HG03460 (cell line): ENCODE measurements around the gene PATJ.
"Not testable (repeated sequence)": the region's sequence is repeated elsewhere in the genome, so short reads cannot be mapped to it uniquely, and the experiment has no call there.

Experiments used
- ATAC-seq: cut with Tn5 transposase; IDR thresholded peaks from one replicate; pipeline ENCODE4 v1.9.1; 2021; ENCODE audit not compliant: unreplicated experiment

PATJ gene

DNA sequence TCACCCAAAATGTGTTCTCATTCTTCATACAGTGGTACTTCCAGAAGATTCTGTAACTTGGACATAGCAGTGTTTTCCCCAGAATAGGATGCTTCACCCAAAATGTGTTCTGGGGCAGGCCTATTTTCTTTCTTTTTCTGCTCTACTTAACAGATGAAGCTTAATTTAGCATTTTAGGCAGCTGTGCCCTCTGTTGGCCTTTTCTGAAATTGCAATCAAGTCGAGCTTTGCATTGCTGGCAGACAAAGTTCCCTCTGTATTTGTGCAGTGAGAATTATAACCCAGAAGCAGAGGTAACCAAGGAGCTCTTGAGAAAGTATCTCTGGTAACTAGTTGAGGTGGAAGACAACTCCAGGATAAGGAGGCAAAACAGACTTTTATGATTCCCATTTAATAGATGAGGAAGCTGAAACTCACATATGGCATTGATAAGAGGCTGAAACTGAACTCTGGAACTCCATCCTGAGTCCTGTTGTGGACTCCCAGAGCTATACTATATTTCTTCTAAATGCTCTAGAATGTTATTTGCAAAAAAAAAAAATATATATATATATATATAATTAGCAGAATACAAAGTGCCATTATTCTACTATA, 402.1 kb downstream of the PATJ start:
- ATAC-seq: no peak

DNA sequence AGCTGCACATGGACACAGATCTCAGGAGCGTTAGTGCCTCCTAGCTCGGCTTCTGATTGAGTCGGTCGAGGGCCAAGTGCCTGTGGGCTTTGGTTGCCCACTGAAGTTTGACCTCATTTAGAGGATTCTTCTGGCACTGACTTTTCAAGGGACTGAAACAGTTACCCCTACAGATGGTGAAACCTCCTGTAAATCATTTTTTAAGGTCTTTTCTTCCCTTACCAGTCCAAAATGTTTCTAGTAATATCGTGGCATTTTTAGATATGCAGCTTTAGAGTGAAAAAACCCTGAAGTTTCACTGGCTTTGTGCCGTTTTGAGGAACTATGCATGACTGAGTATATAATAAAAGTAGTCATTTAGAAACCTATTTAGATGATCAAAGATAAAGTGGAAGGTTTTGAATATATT, 417.7 kb downstream of the PATJ start:
- ATAC-seq: peak; percentile 66

DNA sequence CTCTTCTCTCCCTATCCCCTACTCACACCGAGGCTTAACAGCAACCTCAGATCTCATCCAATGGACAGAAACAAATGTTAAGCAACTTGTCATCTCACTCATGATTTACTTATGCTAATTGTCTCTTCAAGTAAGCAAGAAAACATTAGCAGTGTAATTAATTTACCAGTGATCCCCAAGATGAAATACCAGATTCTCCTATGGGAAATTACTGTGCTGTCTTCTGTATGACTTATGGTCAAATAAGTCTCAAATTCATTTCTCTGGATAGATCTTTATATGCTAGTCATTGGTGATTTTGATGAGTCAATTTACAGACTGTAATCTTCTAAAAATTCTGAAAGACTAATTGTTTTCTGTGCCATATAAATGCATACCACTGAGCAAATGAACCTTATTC, 419.4 kb downstream of the PATJ start:
- no peak for ATAC-seq

DNA sequence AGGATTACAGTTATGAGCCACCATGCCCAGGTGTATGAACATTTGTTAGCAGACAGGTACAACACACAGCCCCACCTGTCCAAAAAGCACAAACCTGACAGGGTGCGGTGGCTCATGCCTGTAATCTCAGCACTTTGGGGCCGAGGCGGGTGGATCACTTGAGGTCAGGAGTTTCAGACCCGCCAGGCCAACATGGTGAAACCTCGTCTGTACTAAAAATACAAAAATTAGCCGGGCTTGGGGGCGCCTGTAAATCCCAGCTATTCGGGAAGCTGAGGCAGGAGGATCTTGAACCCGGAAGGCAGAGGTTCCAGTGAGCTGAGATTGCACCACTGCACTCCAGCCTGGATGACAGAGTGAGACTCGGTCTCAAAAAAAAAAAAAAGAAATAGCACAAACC, 428.1 kb downstream of the PATJ start:
- not testable (repeated sequence) for ATAC-seq

DNA sequence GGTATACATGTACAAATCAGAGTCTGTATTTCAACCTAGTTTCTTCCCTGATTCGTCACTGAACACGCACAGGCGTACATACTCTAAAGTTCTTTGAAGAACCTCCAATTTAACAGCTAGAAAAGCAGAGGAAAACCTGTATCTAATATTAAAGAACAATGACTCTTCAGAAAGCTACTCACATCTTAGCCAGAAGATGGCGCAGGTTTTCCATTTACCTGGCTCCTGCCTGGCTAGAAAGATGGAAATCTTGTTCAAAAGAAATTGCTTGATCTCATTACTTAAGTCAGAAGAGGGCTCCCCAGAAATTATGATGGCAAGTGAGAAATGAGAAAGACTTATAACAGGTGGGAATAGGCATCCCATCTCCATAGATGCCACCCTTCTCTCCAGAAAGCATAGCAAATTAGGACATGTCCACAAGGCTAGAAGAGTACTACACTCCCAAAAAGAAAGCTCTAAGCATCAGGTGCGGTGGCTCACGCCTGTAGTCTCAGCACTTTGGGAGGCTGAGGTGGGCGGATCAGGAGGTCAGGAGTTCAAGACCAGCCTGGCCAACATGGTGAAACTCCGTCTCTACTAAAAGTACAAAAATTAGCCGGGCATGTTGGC, 433.4 kb downstream of the PATJ start:
- ATAC-seq: no peak

DNA sequence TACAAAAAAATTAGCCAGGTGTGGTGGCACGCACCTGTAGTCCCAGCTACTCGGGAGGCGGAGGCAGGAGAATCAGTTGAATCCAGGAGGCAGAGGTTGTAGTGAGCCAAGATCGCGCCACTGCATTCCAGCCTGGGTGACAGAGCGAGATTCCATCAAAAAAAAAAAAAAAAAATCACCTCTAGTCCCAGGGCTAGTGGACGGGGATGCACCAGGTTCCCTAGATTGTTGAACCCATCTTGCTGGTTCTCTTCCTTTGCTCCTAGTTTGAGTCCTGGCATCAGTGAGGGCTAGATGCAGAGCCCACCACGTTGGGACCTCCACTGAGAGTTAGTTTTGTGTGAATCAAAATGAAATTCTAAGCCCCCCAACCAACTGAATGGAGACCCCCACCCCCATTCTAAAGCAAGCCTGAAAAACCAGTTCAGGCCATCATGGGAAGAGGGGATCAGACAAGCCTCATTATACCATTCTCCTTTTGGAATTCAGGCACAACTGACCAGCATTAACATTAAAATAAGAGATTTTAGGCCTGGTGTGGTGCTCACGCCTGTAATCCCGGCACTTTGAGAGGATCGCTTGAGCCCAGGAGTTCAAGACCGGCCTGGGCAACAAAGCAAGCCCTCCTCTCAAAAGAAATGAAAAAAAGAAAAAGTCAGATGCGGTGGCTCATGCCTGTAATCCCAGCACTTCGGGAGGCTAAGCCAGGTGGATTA, 434.5 kb downstream of the PATJ start:
- no peak for ATAC-seq

DNA sequence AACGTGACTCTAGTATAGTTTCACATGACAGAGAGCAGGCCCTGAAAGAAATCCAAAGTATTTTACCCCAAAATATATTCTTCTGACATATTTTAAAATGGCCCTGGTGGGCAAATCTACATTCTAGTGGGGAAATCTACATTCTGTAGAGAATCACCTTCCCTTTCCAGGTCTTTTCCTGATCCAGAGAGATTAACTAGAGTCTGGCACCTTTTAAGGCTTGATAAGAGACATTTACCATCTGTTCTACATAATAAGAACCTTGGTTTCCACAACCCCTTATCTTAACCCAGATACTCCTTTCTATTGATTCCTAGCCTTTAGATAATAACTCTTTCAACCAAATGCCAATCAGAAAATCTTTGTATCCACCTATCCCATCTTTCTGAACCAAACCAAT, 435.3 kb downstream of the PATJ start:
- no peak for ATAC-seq

DNA sequence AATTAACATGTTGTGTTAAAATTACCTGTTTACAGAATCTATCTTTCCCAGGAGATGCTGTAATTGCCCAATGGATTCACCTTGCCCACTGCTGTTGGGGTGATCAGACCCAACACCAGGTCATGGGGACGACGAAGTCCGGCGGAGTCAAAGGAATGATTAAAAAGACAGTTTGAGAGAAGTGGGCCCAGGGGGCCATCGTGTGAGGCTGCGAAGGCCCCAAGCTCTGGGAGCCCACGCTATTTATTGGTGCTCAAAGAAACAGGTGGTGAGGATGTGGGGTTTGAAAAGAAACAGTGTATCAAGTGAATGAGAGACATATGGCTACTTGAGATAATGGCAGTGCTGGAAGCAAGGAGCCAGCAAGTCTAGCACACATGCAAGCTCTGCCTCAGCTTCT, 436.1 kb downstream of the PATJ start:
- no peak for ATAC-seq

DNA sequence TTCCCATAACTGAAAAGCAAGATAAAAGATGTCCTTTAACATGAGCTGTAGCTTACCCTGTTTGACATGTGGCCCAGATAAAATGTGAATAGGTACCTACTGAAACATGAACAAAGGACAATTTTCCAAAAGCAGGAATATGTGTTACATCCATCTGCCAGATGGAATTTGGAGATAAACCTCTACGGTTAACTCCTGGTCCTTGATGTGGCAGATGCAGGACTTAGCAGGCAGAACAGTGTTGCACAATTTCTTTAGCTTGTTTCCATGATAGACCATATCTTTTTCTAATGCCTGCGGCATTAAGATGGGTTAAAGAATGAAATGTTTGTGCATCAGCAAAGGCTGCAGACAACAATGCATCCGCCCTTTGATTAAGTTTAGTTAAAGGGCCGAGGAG, 437.8 kb downstream of the PATJ start:
- not testable (repeated sequence) for ATAC-seq

DNA sequence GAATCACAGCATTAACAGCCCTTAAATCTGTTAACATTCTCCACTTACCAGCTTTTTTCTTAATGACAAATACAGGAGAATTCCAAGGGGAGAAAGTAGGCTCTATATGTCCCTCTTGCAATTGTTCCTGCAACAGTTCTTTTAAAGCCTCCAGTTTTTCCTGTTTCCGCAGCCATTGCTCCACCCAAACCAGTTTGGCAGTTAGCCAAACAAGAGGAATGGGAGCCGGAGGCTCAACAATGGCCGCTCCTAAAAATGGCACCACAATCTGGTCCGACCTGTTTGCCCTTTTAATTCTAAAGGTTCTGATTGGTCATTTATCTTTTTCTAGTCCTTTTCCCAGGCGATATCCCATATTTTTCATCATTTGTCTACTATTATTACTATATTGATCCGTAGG, 438.4 kb downstream of the PATJ start:
- ATAC-seq: no peak

DNA sequence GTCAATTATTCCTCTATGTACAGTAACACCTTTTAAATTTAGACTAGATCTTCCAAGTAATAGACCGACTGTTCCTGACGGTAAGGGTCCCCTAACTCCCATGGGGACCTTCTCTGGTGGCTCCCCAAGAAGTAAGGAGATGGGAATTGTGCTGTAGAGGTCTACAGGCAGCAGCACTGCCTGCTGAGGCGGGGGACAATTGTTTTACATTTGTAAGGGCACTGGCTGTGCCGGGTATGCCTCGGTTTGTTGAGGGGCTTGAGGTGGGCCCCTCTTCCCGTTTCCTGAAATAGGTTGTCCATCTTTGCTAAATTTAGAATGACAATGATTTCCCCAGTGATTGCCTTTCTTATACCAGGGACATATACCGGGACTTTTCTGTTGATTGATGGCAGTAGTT, 439.3 kb downstream of the PATJ start:
- no peak for ATAC-seq

DNA sequence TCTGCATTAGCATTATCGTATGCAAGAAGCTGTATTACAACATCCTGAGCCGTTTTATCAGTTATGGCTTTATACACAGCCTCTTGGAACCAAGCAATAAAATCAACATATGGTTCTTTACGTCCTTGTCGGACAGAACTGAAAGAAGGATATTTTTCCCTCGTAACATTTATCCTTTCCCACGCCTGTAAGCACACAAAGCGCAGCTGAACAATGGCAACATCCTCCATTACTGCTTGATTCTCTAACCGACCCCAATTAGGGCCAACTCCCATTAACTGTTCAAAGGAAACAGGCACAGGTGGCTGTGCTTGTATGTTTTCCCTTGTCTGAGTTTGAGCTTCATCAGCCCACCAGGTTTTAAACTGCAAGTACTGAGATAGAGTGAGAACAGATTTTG, 439.9 kb downstream of the PATJ start:
- not testable (repeated sequence) for ATAC-seq

DNA sequence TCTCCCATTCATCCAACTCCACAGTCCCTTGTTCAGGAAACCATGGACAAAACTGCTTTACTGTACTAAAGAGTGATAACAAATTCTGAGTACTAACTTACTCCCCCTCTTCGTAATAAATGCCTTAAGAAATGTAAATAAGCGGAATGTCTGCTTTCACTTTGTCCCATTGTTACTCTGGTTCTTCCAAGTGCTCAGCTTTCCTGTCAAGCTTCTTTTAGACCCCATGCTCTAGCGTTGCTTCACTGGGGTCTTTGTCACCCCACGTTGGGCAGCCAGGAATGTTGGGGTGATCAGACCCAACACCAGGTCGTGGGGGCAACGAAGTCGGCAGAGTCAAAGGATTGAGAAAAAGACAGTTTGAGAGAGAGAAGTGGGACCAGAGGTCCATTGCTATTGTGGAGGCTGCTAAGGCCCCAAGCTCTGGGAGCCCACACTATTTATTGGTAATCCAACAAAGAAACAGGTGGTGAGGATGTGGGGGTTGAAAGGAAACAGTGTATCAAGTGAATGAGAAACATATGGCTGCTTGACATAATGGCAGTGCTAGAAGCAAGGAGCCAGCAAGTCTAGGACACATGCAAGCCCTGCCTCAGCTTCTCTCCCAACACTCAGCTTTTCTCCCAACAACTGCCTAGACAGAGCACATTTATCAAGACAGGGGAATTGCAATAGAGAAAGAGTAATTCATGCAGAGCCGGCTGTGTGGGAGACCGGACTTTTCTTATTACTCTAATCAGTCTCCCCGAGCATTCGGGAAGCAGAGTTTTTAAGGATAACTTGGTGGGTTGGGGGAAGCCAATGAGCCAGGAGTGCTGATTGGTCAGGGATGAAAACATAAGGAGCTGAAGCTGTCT, 441.1 kb downstream of the PATJ start:
- not testable (repeated sequence) for ATAC-seq

DNA sequence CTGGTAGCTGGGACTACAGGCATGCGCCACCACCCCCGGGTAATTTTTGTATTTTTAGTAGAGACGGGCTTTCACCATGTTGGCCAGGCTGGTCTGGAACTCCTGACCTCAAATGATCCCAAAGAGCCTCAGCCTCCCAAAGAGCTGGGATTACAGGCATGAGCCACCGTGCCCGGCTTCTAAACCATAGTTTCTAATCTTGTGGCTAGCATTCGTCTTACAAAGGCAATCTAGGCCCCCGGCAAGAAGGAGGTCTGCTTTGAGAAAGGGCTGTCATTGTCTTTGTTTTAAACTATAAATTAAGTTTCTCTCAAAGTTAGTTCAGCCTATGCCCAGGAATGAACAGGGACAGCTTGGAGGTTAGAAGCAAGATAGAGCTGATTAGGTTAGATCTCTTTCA, 442.1 kb downstream of the PATJ start:
- no peak for ATAC-seq

DNA sequence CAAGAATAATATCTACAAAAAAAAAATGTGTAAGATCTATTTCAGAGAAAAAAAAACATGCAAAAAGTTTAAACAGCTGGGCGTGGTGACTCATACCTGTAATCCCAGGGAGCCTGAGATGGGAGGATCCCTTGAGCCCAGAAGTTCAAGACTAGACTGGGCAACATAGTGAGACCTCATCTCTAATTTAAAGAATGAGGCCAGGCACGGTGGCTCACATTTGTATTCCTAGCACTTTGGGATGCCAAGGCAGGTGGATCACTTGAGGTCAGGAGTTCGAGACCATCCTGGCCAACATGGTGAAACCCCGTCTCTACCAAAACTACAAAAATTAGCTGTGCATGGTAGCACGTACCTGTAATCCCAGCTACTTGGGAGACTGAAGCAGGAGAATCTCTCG, 443.0 kb downstream of the PATJ start:
- ATAC-seq: not testable (repeated sequence)

DNA sequence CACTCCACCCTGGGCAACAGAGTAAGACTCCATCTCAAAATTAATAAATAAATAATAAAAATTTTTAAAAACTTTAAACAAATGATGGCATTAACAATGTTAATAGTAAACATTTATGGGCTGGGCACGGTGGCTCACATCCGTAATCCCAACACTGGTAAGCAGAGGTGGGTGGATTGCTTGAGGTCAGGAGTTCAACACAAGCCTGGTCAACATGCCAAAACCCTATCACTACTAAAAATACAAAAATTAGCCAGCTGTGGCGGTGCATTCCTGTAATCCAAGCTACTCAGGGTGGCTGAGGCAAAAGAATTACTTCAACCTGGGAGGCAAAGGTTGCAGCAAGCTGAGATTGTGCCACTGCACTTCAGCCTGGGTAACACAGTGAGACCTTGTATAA, 443.4 kb downstream of the PATJ start:
- no peak for ATAC-seq

DNA sequence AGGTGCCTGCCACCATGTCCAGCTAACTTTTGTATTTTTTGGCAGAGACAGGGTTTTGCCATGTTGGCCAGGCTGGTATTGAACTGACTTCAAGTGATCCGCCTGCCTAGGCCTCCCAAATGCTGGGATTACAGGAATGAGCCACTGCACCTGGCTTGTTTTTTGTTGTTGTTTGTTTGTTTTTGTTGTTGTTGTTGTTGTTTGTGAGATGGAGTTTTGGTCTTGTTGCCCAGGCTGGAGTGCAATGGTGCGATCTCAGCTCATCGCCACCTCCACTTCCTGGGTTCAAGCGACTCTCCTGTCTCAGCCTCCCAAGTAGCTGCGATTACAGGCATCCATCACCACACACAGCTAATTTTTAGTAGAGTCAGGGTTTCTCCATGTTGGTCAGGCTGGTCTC, 445.3 kb downstream of the PATJ start:
- ATAC-seq: no peak

DNA sequence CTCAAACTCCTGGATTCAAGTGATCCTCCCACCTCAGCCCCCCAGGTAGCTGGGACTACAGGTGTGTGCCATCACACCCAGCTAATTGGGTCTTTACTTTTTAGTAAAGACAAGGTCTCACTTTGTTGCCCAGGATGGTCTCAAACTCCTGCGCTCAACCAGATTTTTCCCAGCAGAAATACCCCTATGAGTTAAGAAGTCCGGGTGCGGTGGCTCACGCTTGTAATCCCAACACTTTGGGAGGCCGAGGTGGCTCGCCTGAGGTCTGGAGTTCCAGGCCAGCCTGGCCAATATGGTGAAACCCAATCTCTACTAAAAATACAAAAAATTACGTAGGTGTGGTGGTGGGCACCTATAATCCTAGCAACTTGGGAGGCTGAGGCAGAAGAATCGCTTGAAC, 445.8 kb downstream of the PATJ start:
- ATAC-seq: no peak

DNA sequence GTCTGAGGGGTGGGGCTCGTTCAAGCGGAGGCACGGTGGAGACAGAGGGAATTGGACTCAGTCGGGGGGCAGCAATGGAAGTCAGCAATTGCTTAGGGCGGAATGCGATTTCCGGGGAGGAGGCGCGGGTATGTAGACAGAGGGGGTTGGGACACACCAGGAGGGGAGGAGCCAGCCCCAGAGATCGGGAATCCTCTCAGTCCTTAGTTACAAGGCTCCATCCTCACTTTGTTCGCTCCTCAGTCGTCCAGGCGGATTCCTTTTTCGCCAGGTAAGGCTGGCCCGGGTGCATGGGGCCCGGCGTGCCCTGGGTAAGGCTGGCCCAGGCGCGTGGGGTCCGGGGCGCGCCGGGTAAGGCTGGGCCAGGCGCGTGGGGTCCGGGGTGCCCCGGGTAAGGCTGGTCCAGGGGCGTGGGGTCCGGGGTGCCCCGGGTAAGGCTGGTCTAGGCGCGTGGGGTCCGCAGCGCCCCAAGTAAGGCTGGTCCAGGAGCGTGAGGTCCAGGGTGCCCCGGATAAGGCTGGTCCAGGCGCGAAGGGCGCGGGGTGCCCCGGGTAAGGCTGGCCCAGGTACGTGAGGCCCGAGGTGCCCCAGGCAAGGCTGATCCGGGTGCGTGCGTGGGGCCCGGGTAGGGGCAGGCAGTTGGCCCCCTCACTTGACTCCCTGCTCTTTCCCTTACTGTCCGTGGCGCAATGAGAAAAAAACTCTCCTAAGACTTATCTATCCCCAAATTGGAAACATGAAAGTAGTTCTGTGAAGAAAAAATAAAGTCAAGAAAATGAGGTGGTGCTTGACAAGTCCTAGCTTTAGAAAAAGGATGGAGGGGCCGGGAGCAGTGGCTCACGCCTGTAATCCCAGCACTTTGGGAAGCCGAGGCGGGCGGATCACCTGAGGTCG, 452.6 kb downstream of the PATJ start, which contains the start of gene L1TD1:
TSS of gene L1TD1 (plus strand) at position 199 of the 894 bp plus-strand sequence. CDS start 11,780 bp downstream, outside the sequence.
- ATAC-seq: no peak

DNA sequence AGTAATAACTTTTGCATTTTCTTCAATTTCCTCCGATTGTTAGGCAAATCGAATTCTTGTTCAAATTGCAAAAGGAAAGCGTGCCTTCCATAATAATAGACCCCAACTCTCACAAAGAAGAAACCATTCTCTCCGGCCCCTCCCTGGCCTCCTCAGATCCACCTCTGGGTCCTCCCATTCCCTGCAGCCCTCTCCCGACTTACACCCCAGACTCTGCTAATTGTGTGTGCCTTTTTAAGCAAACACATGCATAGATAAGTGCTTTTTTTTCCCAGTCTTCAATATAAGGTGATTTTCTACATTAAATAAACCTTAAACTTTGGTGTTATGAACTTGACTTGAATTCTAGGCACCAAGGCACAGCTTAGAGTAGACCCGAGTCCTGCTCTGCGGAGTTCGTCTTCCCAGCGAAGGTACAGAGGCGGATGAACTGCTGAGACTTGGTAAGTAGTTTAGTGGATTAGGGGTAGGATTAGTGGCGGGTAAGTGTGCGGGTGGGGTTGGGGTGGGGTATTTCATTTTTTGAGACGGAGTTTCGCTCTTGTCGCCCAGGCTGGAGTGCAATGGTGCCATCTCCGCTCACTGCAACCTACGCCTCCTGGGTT, 453.9 kb downstream of the PATJ start:
- no peak for ATAC-seq
